PC-3 (cell line): ENCODE data around the gene WDR59.

Source experiments
- CTCF ChIP-seq: fragments of 300-600 bp; sonication (generic); conservative IDR thresholded peaks from 2 replicates; pipeline ENCODE4 v1.5.1; 2017; ENCODE audit warnings: antibody characterized with exemption, low read depth, mild to moderate bottlenecking, low read length
- EZH2 ChIP-seq: fragments of 300-600 bp; sonication (generic); IDR thresholded peaks from one replicate; pipeline ENCODE4 v1.6.1; 2017; ENCODE audit warnings: antibody characterized with exemption, mild to moderate bottlenecking, low read length; ENCODE audit not compliant: unreplicated experiment
- EZH2phosphoT487 ChIP-seq: fragments of 300-600 bp; sonication (generic); IDR thresholded peaks from 2 replicates; pipeline ENCODE4 v1.6.1; 2018; ENCODE audit warnings: mild to moderate bottlenecking, antibody characterized with exemption, low read length, borderline replicate concordance

- no peak for TF ChIP-seq EZH2
- TF ChIP-seq CTCF, result no peak
- no peak for TF ChIP-seq EZH2phosphoT487
Measured at GRCh38 chr16:75005697-75006096, 20.8 kb upstream of the WDR59 start.
